Esophagus squamous epithelium (tissue), 5 donors: ENCODE data around the gene SLC24A4. TPM values are rescaled to one million over a fixed set of nuclear protein-coding genes. Genes with fewer than 3 reads are reported as not detected.

Experiments
- DNase-seq: peaks from one replicate; lab custom pipeline; 2025; lab: John Stamatoyannopoulos, UW
- H3K27ac ChIP-seq, 4 donors: fragments of 200-600 bp; sonication (generic); one replicate each; pipeline ENCODE4 v1.5.1; 2016 to 2019; ENCODE audit warnings: mild to moderate bottlenecking in 1 of 4
- H3K27me3 ChIP-seq, 4 donors: fragments of 200-600 bp; sonication (generic); 1 replicate in 3 of 4; 2 replicates in 1 of 4; pipeline versions ENCODE4 v1.5.1 to v1.6.0; 2017 to 2021; ENCODE audit warnings: antibody characterized with exemption in 1 of 4
- H3K36me3 ChIP-seq, 3 donors: fragments of 200-600 bp; sonication (generic); one replicate each; pipeline ENCODE4 v1.5.1; 2016 to 2019
- H3K4me1 ChIP-seq, 3 donors: fragments of 200-600 bp; sonication (generic); one replicate each; pipeline ENCODE4 v1.5.1; 2017 to 2019
- H3K4me3 ChIP-seq, 4 donors: fragments of 200-600 bp; sonication (generic); 1 replicate in 3 of 4; 2 replicates in 1 of 4; pipeline ENCODE4 v1.5.1; 2016 to 2019; ENCODE audit warnings: mild to moderate bottlenecking in 2 of 4, moderate library complexity in 1 of 4
- H3K9me3 ChIP-seq, 3 donors: fragments of 200-600 bp; sonication (generic); one replicate each; pipeline ENCODE4 v1.5.1; 2016 to 2019
- POLR2A ChIP-seq, 4 donors: fragments of 450-650 bp; IDR thresholded peaks; one replicate each; pipeline ENCODE4 v1.6.1; 2017; ENCODE audit warnings: antibody characterized with exemption in 4 of 4, mild to moderate bottlenecking in 4 of 4, moderate library complexity in 3 of 4
- WGBS, 2 donors: methylation state at CpG; one replicate each; pipeline ENCODE4 v1.1.5; 2018; 5-methylcytosine and 5-hydroxymethylcytosine counted together
- intact Hi-C: fragments of 100-400 bp; cut with DNase I; formaldehyde crosslinking; loops from one replicate; pipeline ENCODE4 v1.15.0; 2022
- total RNA-seq, 4 donors: library from RNA; depleted of rRNA; stranded (reverse); fragments of >200 nt; gene quantifications; one replicate each; pipeline ENCODE4 v1.1.0, GENCODE V29; 2016
- TF ChIP-seq, protein P1 (sequence below), 6 experiments: fragments of 450-650 bp in 4 of 6; fragments of 200-600 bp in 2 of 6; sonication (generic) in 2 of 6; IDR thresholded peaks; one replicate each; pipeline ENCODE4 v1.5.1; 2016 to 2019; ENCODE audit warnings: antibody characterized with exemption in 6 of 6, mild to moderate bottlenecking in 4 of 6, moderate library complexity in 4 of 6
- donor health status: DM: yes; HTN: yes; CAD: no.

SLC24A4 gene
- total RNA-seq, 4 donors from 2014 or later: 0.04 to 0.38 (median 0.20) TPM

DNA sequence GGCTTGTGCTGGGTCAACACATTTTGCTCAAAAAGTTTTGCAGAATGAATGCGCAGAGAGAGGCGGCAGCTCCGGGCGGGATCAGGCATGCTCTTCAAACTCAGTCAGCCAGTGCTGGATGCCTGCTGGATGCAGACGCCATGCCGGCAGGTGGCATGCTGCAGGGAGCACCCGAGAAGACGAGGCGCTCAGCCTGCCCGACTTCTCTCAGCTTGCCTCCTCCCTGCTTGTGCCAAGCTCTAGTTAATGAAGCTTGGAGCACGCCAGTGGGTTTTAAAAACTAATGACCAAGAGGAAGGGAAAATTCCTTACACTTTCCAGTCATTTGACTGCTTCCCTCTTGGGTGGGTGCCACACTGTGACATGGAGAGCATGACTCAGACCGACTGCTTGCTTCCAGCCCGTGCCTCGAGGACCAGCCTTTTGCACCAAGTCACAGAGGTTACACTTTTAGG is 39.8 kb downstream of the SLC24A4 start:
- intact Hi-C loops: no loop called here
- no peak for DNase-seq
- 70% methylated on average over 11 of the region's 14 CpGs; no CpG with 5 or more reads in 1 of the 2 donors for WGBS, 2 donors
- Histone ChIP-seq H3K36me3 (no peaks in the 10 kb centered on the region), H3K4me3 (no peak overlapping the region), H3K4me1 (no peaks in the 10 kb centered on the region), H3K27me3 (peaks cover 0 to 46% (median 0%) of the 10 kb centered on the region in 4 donors), H3K27ac (no peak overlapping the region), H3K9me3 (no peaks in the 10 kb centered on the region)
- TF ChIP-seq, protein P1, sequence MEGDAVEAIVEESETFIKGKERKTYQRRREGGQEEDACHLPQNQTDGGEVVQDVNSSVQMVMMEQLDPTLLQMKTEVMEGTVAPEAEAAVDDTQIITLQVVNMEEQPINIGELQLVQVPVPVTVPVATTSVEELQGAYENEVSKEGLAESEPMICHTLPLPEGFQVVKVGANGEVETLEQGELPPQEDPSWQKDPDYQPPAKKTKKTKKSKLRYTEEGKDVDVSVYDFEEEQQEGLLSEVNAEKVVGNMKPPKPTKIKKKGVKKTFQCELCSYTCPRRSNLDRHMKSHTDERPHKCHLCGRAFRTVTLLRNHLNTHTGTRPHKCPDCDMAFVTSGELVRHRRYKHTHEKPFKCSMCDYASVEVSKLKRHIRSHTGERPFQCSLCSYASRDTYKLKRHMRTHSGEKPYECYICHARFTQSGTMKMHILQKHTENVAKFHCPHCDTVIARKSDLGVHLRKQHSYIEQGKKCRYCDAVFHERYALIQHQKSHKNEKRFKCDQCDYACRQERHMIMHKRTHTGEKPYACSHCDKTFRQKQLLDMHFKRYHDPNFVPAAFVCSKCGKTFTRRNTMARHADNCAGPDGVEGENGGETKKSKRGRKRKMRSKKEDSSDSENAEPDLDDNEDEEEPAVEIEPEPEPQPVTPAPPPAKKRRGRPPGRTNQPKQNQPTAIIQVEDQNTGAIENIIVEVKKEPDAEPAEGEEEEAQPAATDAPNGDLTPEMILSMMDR (IDR thresholded peaks at IDR 0.05): no peak
- TF ChIP-seq POLR2A (IDR thresholded peaks at IDR 0.05): no peak

DNA sequence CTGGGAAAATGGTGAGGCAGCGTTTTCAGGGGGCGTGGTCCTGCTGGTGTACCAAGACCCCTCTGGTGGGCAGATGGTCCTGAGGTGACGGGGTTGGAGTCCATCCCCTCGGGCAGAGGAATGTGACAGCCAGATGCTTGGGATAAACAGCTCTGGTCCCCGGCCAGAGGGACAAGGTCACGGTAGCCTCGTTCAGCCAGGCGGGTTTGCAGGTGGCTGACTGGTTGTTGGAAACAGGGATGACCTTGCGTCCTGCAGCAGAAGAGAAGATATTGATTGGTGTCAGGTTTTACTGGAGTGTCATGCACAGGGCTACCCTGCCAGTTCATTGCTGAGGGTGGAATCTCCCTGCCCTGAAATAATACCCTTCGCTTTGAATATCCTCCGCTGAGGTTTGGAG is 43.3 kb downstream of the SLC24A4 start:
- no peak overlapping the region for H3K4me3 ChIP-seq
- WGBS, 2 donors: 81% methylated on average over 4 to 6 of the region's 11 CpGs
- H3K27ac ChIP-seq: no peak overlapping the region
- TF ChIP-seq, protein P1 (IDR thresholded peaks at IDR 0.05): no peak
- no peak for TF ChIP-seq POLR2A (IDR thresholded peaks at IDR 0.05)
- no peaks in the 10 kb centered on the region for H3K36me3 ChIP-seq
- H3K9me3 ChIP-seq: no peaks in the 10 kb centered on the region
- intact Hi-C loops: no loop called here
- no peak for DNase-seq
- no peaks in the 10 kb centered on the region for H3K4me1 ChIP-seq
- peaks cover 0 to 52% (median 0%) of the 10 kb centered on the region in 4 donors for H3K27me3 ChIP-seq

DNA sequence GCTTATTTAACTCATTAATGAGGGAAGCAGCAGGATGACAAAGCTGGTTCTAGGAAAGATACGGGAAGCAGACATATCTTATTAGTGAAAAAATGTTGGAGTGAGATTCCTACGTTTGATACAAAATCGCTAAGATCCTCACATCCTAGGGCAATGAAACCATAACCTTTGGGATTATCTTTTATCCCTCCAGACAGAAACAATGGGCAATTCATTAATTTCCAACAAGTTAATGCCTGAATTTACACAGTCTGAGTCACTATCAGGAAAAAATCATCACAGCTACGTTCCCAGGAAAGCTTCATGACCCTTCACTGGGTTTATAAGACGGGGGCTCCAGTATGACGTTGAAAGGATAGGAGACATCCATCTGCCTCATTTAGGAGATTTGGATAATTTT is 45.0 kb downstream of the SLC24A4 start:
- Histone ChIP-seq H3K27ac (no peak overlapping the region), H3K9me3 (no peaks in the 10 kb centered on the region), H3K27me3 (peaks cover 0 to 46% (median 0%) of the 10 kb centered on the region in 4 donors), H3K36me3 (no peaks in the 10 kb centered on the region), H3K4me3 (no peak overlapping the region), H3K4me1 (no peaks in the 10 kb centered on the region)
- DNase-seq: no peak
- 30 to 34% methylated on average over 6 of the region's 6 CpGs for WGBS, 2 donors
- intact Hi-C loops: no loop called here
- TF ChIP-seq, protein P1 (IDR thresholded peaks at IDR 0.05): no peak
- TF ChIP-seq POLR2A (IDR thresholded peaks at IDR 0.05): no peak

DNA sequence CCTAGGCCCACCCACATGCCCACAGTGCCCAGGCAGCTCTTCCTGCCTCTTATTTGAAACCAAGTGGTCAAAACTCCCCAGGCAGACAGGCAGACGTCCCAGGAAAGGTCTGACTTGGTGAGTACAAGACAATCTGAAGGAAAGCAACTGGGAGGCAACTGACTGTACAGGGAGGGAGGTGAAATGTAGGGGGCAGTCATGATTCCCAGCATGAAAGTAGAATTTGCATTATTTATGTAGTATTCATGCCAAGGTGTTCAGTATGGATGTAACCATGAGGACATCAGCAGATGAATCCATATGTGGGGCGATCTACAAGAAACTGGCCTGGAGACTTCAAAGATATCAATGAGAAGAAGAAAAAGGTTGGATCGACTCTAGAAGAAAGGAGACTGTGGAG is 46.1 kb downstream of the SLC24A4 start:
- intact Hi-C loops: no loop called here
- no peak overlapping the region for H3K4me3 ChIP-seq
- H3K27me3 ChIP-seq: peaks cover 0 to 36% (median 0%) of the 10 kb centered on the region in 4 donors
- no peaks in the 10 kb centered on the region for H3K9me3 ChIP-seq
- H3K27ac ChIP-seq: no peak overlapping the region
- 87 to 89% methylated on average over 2 of the region's 3 CpGs for WGBS, 2 donors
- no peaks in the 10 kb centered on the region for H3K4me1 ChIP-seq
- no peaks in the 10 kb centered on the region for H3K36me3 ChIP-seq
- no peak for TF ChIP-seq POLR2A (IDR thresholded peaks at IDR 0.05)
- TF ChIP-seq, protein P1 (IDR thresholded peaks at IDR 0.05): no peak
- DNase-seq: no peak

DNA sequence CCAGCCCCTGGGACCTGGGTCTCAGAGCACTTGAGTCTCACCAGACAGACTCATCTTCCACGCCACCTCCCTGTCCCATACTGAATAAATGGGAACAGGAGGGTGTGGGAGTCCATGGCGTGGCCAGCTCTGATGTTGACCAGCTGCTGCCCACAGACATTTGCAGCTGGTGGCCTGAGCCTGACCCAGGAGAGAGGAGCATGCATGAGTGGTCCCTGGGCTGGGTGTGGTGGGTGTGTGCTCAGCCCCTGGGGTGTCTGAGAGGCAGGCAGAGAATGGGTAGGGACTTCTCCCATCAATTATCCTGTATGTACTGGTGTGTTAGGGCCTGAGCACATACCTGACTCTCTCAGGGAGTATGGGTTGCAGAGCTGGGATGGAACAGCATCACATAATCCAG is 49.3 kb downstream of the SLC24A4 start:
- 40 to 63% methylated on average over 1 of the region's 2 CpGs for WGBS, 2 donors
- intact Hi-C loops: no loop called here
- no peaks in the 10 kb centered on the region for H3K36me3 ChIP-seq
- TF ChIP-seq, protein P1 (IDR thresholded peaks at IDR 0.05): no peak
- no peak for TF ChIP-seq POLR2A (IDR thresholded peaks at IDR 0.05)
- no peaks in the 10 kb centered on the region for H3K9me3 ChIP-seq
- no peak for DNase-seq
- no peak overlapping the region for H3K27ac ChIP-seq
- H3K4me3 ChIP-seq: no peak overlapping the region
- H3K27me3 ChIP-seq: peaks cover 0 to 12% (median 0%) of the 10 kb centered on the region in 4 donors
- no peaks in the 10 kb centered on the region for H3K4me1 ChIP-seq
